SK-N-SH treated with all-trans-retinoic acid at 6 μM for 48 hours (cell line): ENCODE results near the gene KCNK1.

Experiments
- BACH2 ChIP-seq: fragments of 250-450 bp; sonication (Bioruptor Pico); IDR thresholded peaks from 2 replicates; pipeline ENCODE4 v1.9.0; 2021; ENCODE audit warnings: mild to moderate bottlenecking, borderline replicate concordance
- ESRRG ChIP-seq: fragments of 250-450 bp; sonication (Bioruptor Pico); IDR thresholded peaks from 2 replicates; pipeline ENCODE4 v1.6.1; 2021; ENCODE audit warnings: mild to moderate bottlenecking
- PATZ1 ChIP-seq: fragments of 250-450 bp; sonication (Bioruptor Pico); IDR thresholded peaks from 2 replicates; pipeline ENCODE4 v1.8.0; 2020; ENCODE audit warnings: mild to moderate bottlenecking, moderate library complexity, borderline replicate concordance
- POU6F1 ChIP-seq: fragments of 250-450 bp; sonication (Bioruptor Pico); IDR thresholded peaks from 2 replicates; pipeline ENCODE4 v1.8.0; 2021; ENCODE audit warnings: low read depth, mild to moderate bottlenecking, moderate library complexity, borderline replicate concordance
- TSHZ2 ChIP-seq: fragments of 250-450 bp; sonication (Bioruptor Pico); IDR thresholded peaks from 2 replicates; pipeline ENCODE4 v1.5.0; 2020; ENCODE audit warnings: mild to moderate bottlenecking, moderate library complexity
- ZFP3 ChIP-seq: fragments of 250-450 bp; sonication (Bioruptor Pico); IDR thresholded peaks from 2 replicates; pipeline ENCODE4 v1.5.0; 2020; ENCODE audit warnings: mild to moderate bottlenecking, moderate library complexity

GRCh38 chr1:233651061-233651460, 37.2 kb downstream of the KCNK1 start:
- TF ChIP-seq BACH2 (CRISPR knock-in tag), result no peak
- TF ChIP-seq TSHZ2 (CRISPR knock-in tag), result no peak
- TF ChIP-seq PATZ1 (CRISPR knock-in tag), result no peak
- TF ChIP-seq ESRRG (CRISPR knock-in tag), result no peak
- TF ChIP-seq ZFP3 (CRISPR knock-in tag), result no peak
- TF ChIP-seq POU6F1 (CRISPR knock-in tag), result no peak
